IMR-90 (cell line): ENCODE measurements around the gene SLC12A4. TPM values are rescaled to one million over a fixed set of nuclear protein-coding genes. Genes with fewer than 3 reads are reported as not detected.

Experiments
- ATAC-seq: fragments of 200-7000 bp; cut with Tn5 transposase; 2 replicates; pipeline ENCODE4 v1.9.1; 2020; ENCODE audit warnings: low read depth, mild to moderate bottlenecking, moderate library complexity
- BruUV-seq: library from RNA; stranded (reverse); fragments of 400-500 nt; replicated peaks from 2 replicates; lab custom pipeline; 2021; lab: Mats Ljungman, UMichigan
- CTCF ChIA-PET: fragments of 300-600 bp; formaldehyde crosslinking; extraction: SDS; loops from one replicate; lab custom pipeline; 2021; ENCODE audit warnings: antibody characterized with exemption; lab: Yijun Ruan, JAX
- POLR2A ChIA-PET: fragments of 300-600 bp; sonication (Branson Sonifier 250); formaldehyde crosslinking; loops from one replicate; lab custom pipeline; 2022; ENCODE audit warnings: antibody characterized with exemption; ENCODE audit not compliant: unreplicated experiment; lab: Charles Lee
- DNase-seq: peaks from one replicate; pipeline ENCODE4 v3.0.0; 2013
- H2AFZ ChIP-seq: replicated peaks from 2 replicates; pipeline ENCODE3; 2013; ENCODE audit warnings: low read length, mild to moderate bottlenecking; ENCODE audit not compliant: poor library complexity
- H2AK5ac ChIP-seq: 2 replicates; pipeline ENCODE4 v1.6.1; 2013; ENCODE audit warnings: low read depth, low read length, inconsistent platforms
- H2AK9ac ChIP-seq: replicated peaks from 2 replicates; pipeline ENCODE3; 2013; ENCODE audit warnings: mild to moderate bottlenecking, low read depth, low read length, moderate library complexity; ENCODE audit not compliant: poor library complexity
- H2BK120ac ChIP-seq: 2 replicates; pipeline ENCODE4 v1.6.1; 2013; ENCODE audit warnings: low read depth, low read length, inconsistent platforms
- H2BK15ac ChIP-seq: 3 replicates; pipeline ENCODE4 v1.6.1; 2013; ENCODE audit warnings: low read depth, low read length, inconsistent platforms
- H2BK20ac ChIP-seq: 2 replicates; pipeline ENCODE4 v1.6.1; 2013; ENCODE audit warnings: low read depth, mild to moderate bottlenecking, inconsistent platforms, low read length, moderate library complexity
- H2BK5ac ChIP-seq: 2 replicates; pipeline ENCODE4 v1.6.1; 2013; ENCODE audit warnings: mild to moderate bottlenecking, low read depth, low read length, inconsistent platforms; ENCODE audit not compliant: poor library complexity, severe bottlenecking
- H3K14ac ChIP-seq: replicated peaks from 2 replicates; pipeline ENCODE4 v1.6.1; 2013; ENCODE audit warnings: low read depth, low read length, inconsistent platforms
- H3K18ac ChIP-seq: 2 replicates; pipeline ENCODE4 v1.6.1; 2013; ENCODE audit warnings: low read depth, low read length, control low read depth
- H3K23ac ChIP-seq: 2 replicates; pipeline ENCODE4 v1.6.1; 2013; ENCODE audit warnings: low read depth, low read length, inconsistent platforms
- H3K27ac ChIP-seq: 2 replicates; pipeline ENCODE4 v1.5.1; 2013; ENCODE audit warnings: mild to moderate bottlenecking, control low read depth, low read length; ENCODE audit not compliant: insufficient read depth
- H3K27me3 ChIP-seq: 2 replicates; pipeline ENCODE4 v1.6.1; 2013; ENCODE audit warnings: low read length; ENCODE audit not compliant: control insufficient read depth, insufficient read depth
- H3K36me3 ChIP-seq: 2 replicates; pipeline ENCODE4 v1.6.1; 2013; ENCODE audit warnings: low read length, mixed read lengths; ENCODE audit not compliant: control insufficient read depth, insufficient read depth
- H3K4ac ChIP-seq: 2 replicates; pipeline ENCODE4 v1.6.1; 2013; ENCODE audit warnings: low read depth, low read length, inconsistent platforms
- H3K4me1 ChIP-seq: 2 replicates; pipeline ENCODE4 v1.6.1; 2013; ENCODE audit warnings: low read length, mixed read lengths; ENCODE audit not compliant: control insufficient read depth, insufficient read depth
- H3K4me2 ChIP-seq: 2 replicates; pipeline ENCODE4 v1.6.1; 2013; ENCODE audit warnings: low read depth, mild to moderate bottlenecking, control low read depth, low read length, moderate library complexity
- H3K4me3 ChIP-seq: 2 replicates; pipeline ENCODE4 v1.5.1; 2013; ENCODE audit warnings: low read depth, mild to moderate bottlenecking, control low read depth, low read length, moderate library complexity; ENCODE audit not compliant: insufficient read depth
- H3K56ac ChIP-seq: 2 replicates; pipeline ENCODE4 v1.6.1; 2013; ENCODE audit warnings: low read length, inconsistent platforms; ENCODE audit not compliant: insufficient read depth; ENCODE audit errors: extremely low read depth
- H3K79me1 ChIP-seq, 2 experiments: 2 replicates each; pipeline ENCODE4 v1.6.1; 2013; ENCODE audit warnings: low read length in 2 of 2, inconsistent platforms in 1 of 2, low read depth in 1 of 2
- H3K9ac ChIP-seq: 2 replicates; pipeline ENCODE4 v1.6.1; 2013; ENCODE audit warnings: low read depth, low read length, control low read depth
- H3K9me1 ChIP-seq: 2 replicates; pipeline ENCODE4 v1.6.1; 2013; ENCODE audit warnings: low read length, inconsistent platforms; ENCODE audit not compliant: insufficient read depth
- H3K9me3 ChIP-seq: 2 replicates; pipeline ENCODE4 v1.6.1; 2013; ENCODE audit warnings: low read length; ENCODE audit not compliant: control insufficient read depth, insufficient read depth
- H4K20me1 ChIP-seq: 2 replicates; pipeline ENCODE4 v1.6.1; 2013; ENCODE audit warnings: low read length, inconsistent platforms; ENCODE audit not compliant: insufficient read depth
- H4K5ac ChIP-seq: 2 replicates; pipeline ENCODE4 v1.6.1; 2013; ENCODE audit warnings: mild to moderate bottlenecking, low read depth, low read length, control low read depth
- H4K8ac ChIP-seq, 2 experiments: 2 replicates each; pipeline ENCODE4 v1.6.1; 2013; ENCODE audit warnings: low read depth in 2 of 2, low read length in 2 of 2, control low read depth in 1 of 2, inconsistent platforms in 1 of 2
- H4K91ac ChIP-seq: 2 replicates; pipeline ENCODE4 v1.6.1; 2013; ENCODE audit warnings: low read depth, low read length, inconsistent platforms; ENCODE audit not compliant: insufficient read depth
- CTCF ChIP-seq: conservative IDR thresholded peaks from 2 replicates; pipeline ENCODE4 v1.5.1; 2012; ENCODE audit warnings: mild to moderate bottlenecking, low read depth, low read length, improper control_type of control experiment
- ELK1 ChIP-seq: fragments of 150-350 bp; IDR thresholded peaks from 2 replicates; pipeline ENCODE4 v1.6.1; 2016; ENCODE audit warnings: low read depth, mild to moderate bottlenecking, low read length, moderate library complexity, borderline replicate concordance
- FOS ChIP-seq: fragments of 150-350 bp; IDR thresholded peaks from 2 replicates; pipeline ENCODE4 v1.6.1; 2016; ENCODE audit warnings: low read depth, low read length
- MAFK ChIP-seq: IDR thresholded peaks from 2 replicates; pipeline ENCODE4 v1.6.1; 2012; ENCODE audit warnings: low read depth, low read length, improper control_type of control experiment
- MAZ ChIP-seq: IDR thresholded peaks from 2 replicates; pipeline ENCODE4 v1.6.1; 2012; ENCODE audit warnings: low read depth, mild to moderate bottlenecking, low read length, improper control_type of control experiment, moderate library complexity, borderline replicate concordance
- NFE2L2 ChIP-seq: fragments of 150-350 bp; IDR thresholded peaks from 2 replicates; pipeline ENCODE4 v1.6.1; 2016; ENCODE audit warnings: low read depth, mild to moderate bottlenecking, low read length
- POLR2A ChIP-seq: IDR thresholded peaks from 2 replicates; pipeline ENCODE4 v1.6.1; 2012; ENCODE audit warnings: mild to moderate bottlenecking, low read depth, low read length
- RAD21 ChIP-seq: IDR thresholded peaks from 2 replicates; pipeline ENCODE4 v1.6.1; 2012; ENCODE audit warnings: low read length, improper control_type of control experiment
- SMC3 ChIP-seq: fragments of 150-350 bp; IDR thresholded peaks from 2 replicates; pipeline ENCODE4 v1.6.1; 2016; ENCODE audit warnings: low read depth, mild to moderate bottlenecking, antibody characterized with exemption, low read length, moderate library complexity
- WGBS, 2 experiments: methylation state at CpG; one replicate each; pipeline versions ENCODE4 v1.1.5 to v1.1.7; 2013; ENCODE audit warnings: missing lambda C conversion rate in 2 of 2; ENCODE audit not compliant: insufficient read length in 1 of 2; ENCODE audit errors: extremely low coverage in 2 of 2; 5-methylcytosine and 5-hydroxymethylcytosine counted together
- dilution Hi-C: fragments of 300-500 bp; cut with HindIII; formaldehyde crosslinking; loops from one replicate; pipeline ENCODE4 v1.14.3; 2018; ENCODE audit warnings: low sequenced_read_pairs; ENCODE audit not compliant: unreplicated experiment
- in situ Hi-C: fragments of 300-500 bp; cut with MboI; formaldehyde crosslinking; loops from 3 replicates; pipeline ENCODE4 v1.14.3; 2019; ENCODE audit warnings: low sequenced_read_pairs, inconsistent platforms, mixed read lengths
- intact Hi-C: fragments of 100-400 bp; cut with micrococcal nuclease; formaldehyde crosslinking; loops from 2 replicates; pipeline ENCODE4 v1.10.0; 2022
- polyA plus RNA-seq, 3 experiments: library from polyadenylated mRNA; depleted of rRNA; stranded (reverse); fragments of >200 nt; gene quantifications; 2 replicates each; pipeline ENCODE4 v1.2.3, GENCODE V29; 2012; ENCODE audit warnings: low replicate concordance in 1 of 3
- total RNA-seq: library from RNA; depleted of rRNA; stranded (reverse); fragments of >200 nt; gene quantifications from 2 replicates; pipeline ENCODE4 v1.2.3, GENCODE V29; 2012

SLC12A4 gene
- total and polyA plus RNA-seq, 2 of the 4 experiments (the other 2 are of a cell fraction), result 36.6 to 132 TPM

GRCh38 chr16:67923414-67924116 is 44.9 kb downstream of the SLC12A4 start:
- Histone ChIP-seq H3K9ac (no peak overlapping the region), H4K20me1 (peaks cover 67% of the 10 kb centered on the region), H3K23ac (no peak overlapping the region), H3K36me3 (peaks cover 23% of the 10 kb centered on the region), H3K56ac (no peak overlapping the region), H3K27me3 (no peaks in the 10 kb centered on the region), H2BK15ac (no peak overlapping the region), H4K8ac (no peak overlapping the region), H3K9me3 (no peaks in the 10 kb centered on the region), H2AK9ac (peak overlapping the region; percentile 28), H3K4ac (no peak overlapping the region), H2BK20ac (no peak overlapping the region), H3K79me1 (peaks cover 19 to 64% of the 10 kb centered on the region in 2 experiments), H3K4me3 (no peak overlapping the region), H3K18ac (no peak overlapping the region), H3K4me1 (no peaks in the 10 kb centered on the region), H3K27ac (no peak overlapping the region), H3K9me1 (peaks cover 10% of the 10 kb centered on the region), H4K5ac (no peak overlapping the region), H2BK5ac (no peak overlapping the region), H3K14ac (no peak overlapping the region), H2AFZ (peak overlapping the region; percentile 24), H3K4me2 (no peak overlapping the region), H4K91ac (no peak overlapping the region), H2BK120ac (no peak overlapping the region), H2AK5ac (no peak overlapping the region)
- DNase-seq, result no peak
- ChIA-PET CTCF (no interaction called here), POLR2A (no interaction called here)
- 100% methylated on average over 1 of the region's 10 CpGs; no CpG with 5 or more reads in 1 of the 2 experiments for WGBS, 2 experiments
- intact Hi-C loops (no loop called here), dilution Hi-C loops (no loop called here), in situ Hi-C loops (no loop called here)
- no peak for ATAC-seq
- BruUV-seq, result no TSS peak
- TF ChIP-seq MAZ (no peak), FOS (no peak), CTCF (no peak), POLR2A (no peak), ELK1 (no peak), NFE2L2 (no peak), MAFK (no peak), SMC3 (no peak), RAD21 (no peak)
